SK-N-SH treated with all-trans-retinoic acid at 6 μM for 48 hours (cell line): Measurements from ENCODE around the gene NSD1.

Source experiments
- ATAC-seq: fragments of 200-7000 bp; cut with Tn5 transposase; 3 replicates; pipeline ENCODE4 v1.9.1; 2020; ENCODE audit warnings: mild to moderate bottlenecking, moderate library complexity
- ARNTL ChIP-seq: fragments of 450-650 bp; formaldehyde crosslinking; IDR thresholded peaks from 2 replicates; pipeline ENCODE4 v1.5.0; 2020; ENCODE audit warnings: low read depth, mild to moderate bottlenecking, moderate library complexity, borderline replicate concordance
- BACH2 ChIP-seq: fragments of 250-450 bp; sonication (Bioruptor Pico); IDR thresholded peaks from 2 replicates; pipeline ENCODE4 v1.9.0; 2021; ENCODE audit warnings: mild to moderate bottlenecking, borderline replicate concordance
- CREB5 ChIP-seq: fragments of 250-450 bp; sonication (Bioruptor Pico); IDR thresholded peaks from 2 replicates; pipeline ENCODE4 v1.5.1; 2020; ENCODE audit warnings: low read depth, mild to moderate bottlenecking, moderate library complexity
- CSDC2 ChIP-seq: fragments of 250-450 bp; sonication (Bioruptor Pico); IDR thresholded peaks from 2 replicates; pipeline ENCODE4 v1.5.0; 2020; ENCODE audit warnings: mild to moderate bottlenecking, moderate library complexity
- ESRRG ChIP-seq: fragments of 250-450 bp; sonication (Bioruptor Pico); IDR thresholded peaks from 2 replicates; pipeline ENCODE4 v1.6.1; 2021; ENCODE audit warnings: mild to moderate bottlenecking
- GLIS3 ChIP-seq: fragments of 250-450 bp; sonication (Bioruptor Pico); IDR thresholded peaks from 2 replicates; pipeline ENCODE4 v1.5.0; 2020; ENCODE audit warnings: mild to moderate bottlenecking, moderate library complexity
- ISL1 ChIP-seq: fragments of 250-450 bp; sonication (Bioruptor Pico); IDR thresholded peaks from 2 replicates; pipeline ENCODE4 v2.1.2; 2022; ENCODE audit warnings: mild to moderate bottlenecking, moderate library complexity
- OSR1 ChIP-seq: fragments of 250-450 bp; sonication (Bioruptor Pico); IDR thresholded peaks from 2 replicates; pipeline ENCODE4 v1.8.0; 2022; ENCODE audit warnings: moderate library complexity, mild to moderate bottlenecking, inconsistent platforms
- PATZ1 ChIP-seq: fragments of 250-450 bp; sonication (Bioruptor Pico); IDR thresholded peaks from 2 replicates; pipeline ENCODE4 v1.8.0; 2020; ENCODE audit warnings: mild to moderate bottlenecking, moderate library complexity, borderline replicate concordance
- PPARA ChIP-seq: fragments of 250-450 bp; sonication (Bioruptor Pico); IDR thresholded peaks from 2 replicates; pipeline ENCODE4 v1.5.0; 2020; ENCODE audit warnings: mild to moderate bottlenecking, borderline replicate concordance
- RARB ChIP-seq: fragments of 250-450 bp; sonication (Bioruptor Pico); IDR thresholded peaks from 2 replicates; pipeline ENCODE4 v1.8.0; 2021; ENCODE audit warnings: mild to moderate bottlenecking, moderate library complexity
- SNAI2 ChIP-seq: fragments of 250-450 bp; sonication (Bioruptor Pico); IDR thresholded peaks from 2 replicates; pipeline ENCODE4 v1.5.0; 2020; ENCODE audit warnings: mild to moderate bottlenecking, moderate library complexity
- TCF4 ChIP-seq: fragments of 250-450 bp; sonication (Bioruptor Pico); IDR thresholded peaks from 2 replicates; pipeline ENCODE4 v1.8.0; 2021; ENCODE audit warnings: mild to moderate bottlenecking, moderate library complexity, borderline replicate concordance
- TOX ChIP-seq: fragments of 250-450 bp; sonication (Bioruptor Pico); IDR thresholded peaks from 2 replicates; pipeline ENCODE4 v1.8.0; 2021; ENCODE audit warnings: mild to moderate bottlenecking, moderate library complexity, borderline replicate concordance
- ZC3H10 ChIP-seq: fragments of 250-450 bp; sonication (Bioruptor Pico); IDR thresholded peaks from 2 replicates; pipeline ENCODE4 v1.5.1; 2021; ENCODE audit warnings: mild to moderate bottlenecking, moderate library complexity
- ZFP3 ChIP-seq: fragments of 250-450 bp; sonication (Bioruptor Pico); IDR thresholded peaks from 2 replicates; pipeline ENCODE4 v1.5.0; 2020; ENCODE audit warnings: mild to moderate bottlenecking, moderate library complexity
- ZFP30 ChIP-seq: fragments of 450-650 bp; formaldehyde crosslinking; IDR thresholded peaks from 2 replicates; pipeline ENCODE4 v1.5.0; 2022; ENCODE audit warnings: mild to moderate bottlenecking, moderate library complexity
- ZNF565 ChIP-seq: fragments of 450-650 bp; formaldehyde crosslinking; conservative IDR thresholded peaks from 2 replicates; pipeline ENCODE4 v1.5.0; 2020; ENCODE audit warnings: low read depth, mild to moderate bottlenecking, moderate library complexity
- TF ChIP-seq, protein P1 (sequence below): fragments of 250-450 bp; sonication (Bioruptor Pico); IDR thresholded peaks from 2 replicates; pipeline ENCODE4 v1.5.0; 2020; ENCODE audit warnings: mild to moderate bottlenecking, moderate library complexity
- TF ChIP-seq, protein P2 (sequence below): fragments of 250-450 bp; sonication (Bioruptor Pico); IDR thresholded peaks from 2 replicates; pipeline ENCODE4 v1.5.1; 2021; ENCODE audit warnings: mild to moderate bottlenecking, moderate library complexity
- TF ChIP-seq, protein P3 (sequence below): fragments of 250-450 bp; sonication (Bioruptor Pico); IDR thresholded peaks from 2 replicates; pipeline ENCODE4 v1.8.0; 2021; ENCODE audit warnings: low read depth, mild to moderate bottlenecking, moderate library complexity, borderline replicate concordance

Gene NSD1

GRCh38 chr5:177133096-177133852 is at the start of gene NSD1:
TSS of gene NSD1 (plus strand) at chr5:177133773. CDS start at chr5:177135104, 1,331 bp downstream.
- ATAC-seq, result peak; percentile 53
- TF ChIP-seq PATZ1 (CRISPR knock-in tag) (no peak), CSDC2 (CRISPR knock-in tag) (0 out of 2 replicates have a peak, but pooled peaks have one; percentile 40), PPARA (CRISPR knock-in tag) (no peak), BACH2 (CRISPR knock-in tag) (no peak), ESRRG (CRISPR knock-in tag) (no peak), RARB (no peak), ZNF565 (CRISPR knock-in tag) (no peak), ISL1 (CRISPR knock-in tag) (no peak)

- TF ChIP-seq TCF4 (CRISPR knock-in tag), result no peak
- no peak for TF ChIP-seq OSR1 (CRISPR knock-in tag)
- no peak for TF ChIP-seq CSDC2 (CRISPR knock-in tag)
- TF ChIP-seq, protein P1, sequence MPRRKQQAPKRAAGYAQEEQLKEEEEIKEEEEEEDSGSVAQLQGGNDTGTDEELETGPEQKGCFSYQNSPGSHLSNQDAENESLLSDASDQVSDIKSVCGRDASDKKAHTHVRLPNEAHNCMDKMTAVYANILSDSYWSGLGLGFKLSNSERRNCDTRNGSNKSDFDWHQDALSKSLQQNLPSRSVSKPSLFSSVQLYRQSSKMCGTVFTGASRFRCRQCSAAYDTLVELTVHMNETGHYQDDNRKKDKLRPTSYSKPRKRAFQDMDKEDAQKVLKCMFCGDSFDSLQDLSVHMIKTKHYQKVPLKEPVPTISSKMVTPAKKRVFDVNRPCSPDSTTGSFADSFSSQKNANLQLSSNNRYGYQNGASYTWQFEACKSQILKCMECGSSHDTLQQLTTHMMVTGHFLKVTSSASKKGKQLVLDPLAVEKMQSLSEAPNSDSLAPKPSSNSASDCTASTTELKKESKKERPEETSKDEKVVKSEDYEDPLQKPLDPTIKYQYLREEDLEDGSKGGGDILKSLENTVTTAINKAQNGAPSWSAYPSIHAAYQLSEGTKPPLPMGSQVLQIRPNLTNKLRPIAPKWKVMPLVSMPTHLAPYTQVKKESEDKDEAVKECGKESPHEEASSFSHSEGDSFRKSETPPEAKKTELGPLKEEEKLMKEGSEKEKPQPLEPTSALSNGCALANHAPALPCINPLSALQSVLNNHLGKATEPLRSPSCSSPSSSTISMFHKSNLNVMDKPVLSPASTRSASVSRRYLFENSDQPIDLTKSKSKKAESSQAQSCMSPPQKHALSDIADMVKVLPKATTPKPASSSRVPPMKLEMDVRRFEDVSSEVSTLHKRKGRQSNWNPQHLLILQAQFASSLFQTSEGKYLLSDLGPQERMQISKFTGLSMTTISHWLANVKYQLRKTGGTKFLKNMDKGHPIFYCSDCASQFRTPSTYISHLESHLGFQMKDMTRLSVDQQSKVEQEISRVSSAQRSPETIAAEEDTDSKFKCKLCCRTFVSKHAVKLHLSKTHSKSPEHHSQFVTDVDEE (CRISPR knock-in tag), result no peak
- TF ChIP-seq RARB, result no peak
- no peak for TF ChIP-seq BACH2 (CRISPR knock-in tag)
- no peak for TF ChIP-seq ARNTL (CRISPR knock-in tag)
- TF ChIP-seq SNAI2 (CRISPR knock-in tag), result no peak
- no peak for TF ChIP-seq PPARA (CRISPR knock-in tag)
- no peak for TF ChIP-seq PATZ1 (CRISPR knock-in tag)
- no peak for TF ChIP-seq CREB5 (CRISPR knock-in tag)
- TF ChIP-seq ZFP30, result no peak
- TF ChIP-seq, protein P2, sequence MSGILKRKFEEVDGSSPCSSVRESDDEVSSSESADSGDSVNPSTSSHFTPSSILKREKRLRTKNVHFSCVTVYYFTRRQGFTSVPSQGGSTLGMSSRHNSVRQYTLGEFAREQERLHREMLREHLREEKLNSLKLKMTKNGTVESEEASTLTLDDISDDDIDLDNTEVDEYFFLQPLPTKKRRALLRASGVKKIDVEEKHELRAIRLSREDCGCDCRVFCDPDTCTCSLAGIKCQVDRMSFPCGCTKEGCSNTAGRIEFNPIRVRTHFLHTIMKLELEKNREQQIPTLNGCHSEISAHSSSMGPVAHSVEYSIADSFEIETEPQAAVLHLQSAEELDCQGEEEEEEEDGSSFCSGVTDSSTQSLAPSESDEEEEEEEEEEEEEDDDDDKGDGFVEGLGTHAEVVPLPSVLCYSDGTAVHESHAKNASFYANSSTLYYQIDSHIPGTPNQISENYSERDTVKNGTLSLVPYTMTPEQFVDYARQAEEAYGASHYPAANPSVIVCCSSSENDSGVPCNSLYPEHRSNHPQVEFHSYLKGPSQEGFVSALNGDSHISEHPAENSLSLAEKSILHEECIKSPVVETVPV (CRISPR knock-in tag), result no peak
- no peak for TF ChIP-seq GLIS3
- no peak for TF ChIP-seq ZFP3 (CRISPR knock-in tag)
- TF ChIP-seq ESRRG (CRISPR knock-in tag), result no peak
- TF ChIP-seq, protein P3, sequence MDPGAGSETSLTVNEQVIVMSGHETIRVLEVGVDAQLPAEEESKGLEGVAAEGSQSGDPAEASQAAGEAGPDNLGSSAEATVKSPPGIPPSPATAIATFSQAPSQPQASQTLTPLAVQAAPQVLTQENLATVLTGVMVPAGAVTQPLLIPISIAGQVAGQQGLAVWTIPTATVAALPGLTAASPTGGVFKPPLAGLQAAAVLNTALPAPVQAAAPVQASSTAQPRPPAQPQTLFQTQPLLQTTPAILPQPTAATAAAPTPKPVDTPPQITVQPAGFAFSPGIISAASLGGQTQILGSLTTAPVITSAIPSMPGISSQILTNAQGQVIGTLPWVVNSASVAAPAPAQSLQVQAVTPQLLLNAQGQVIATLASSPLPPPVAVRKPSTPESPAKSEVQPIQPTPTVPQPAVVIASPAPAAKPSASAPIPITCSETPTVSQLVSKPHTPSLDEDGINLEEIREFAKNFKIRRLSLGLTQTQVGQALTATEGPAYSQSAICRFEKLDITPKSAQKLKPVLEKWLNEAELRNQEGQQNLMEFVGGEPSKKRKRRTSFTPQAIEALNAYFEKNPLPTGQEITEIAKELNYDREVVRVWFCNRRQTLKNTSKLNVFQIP (CRISPR knock-in tag), result no peak
- no peak for TF ChIP-seq ZC3H10 (CRISPR knock-in tag)
- TF ChIP-seq TOX (CRISPR knock-in tag), result no peak
- TF ChIP-seq, all 23 proteins: peak for 0
Observed at GRCh38 chr5:177084175-177084574, 49.4 kb upstream of the NSD1 start.

More at GRCh38 chr5:177084175-177084574, 49.4 kb upstream of the NSD1 start:
- no peak for ATAC-seq
